GM12878 (cell line): Measurements from ENCODE around the gene AGAP3.

Source experiments
- CTCF ChIP-seq, 3 experiments: IDR thresholded peaks in 2 of 3; conservative IDR thresholded peaks in 1 of 3; 2 replicates each; pipeline ENCODE4 v1.5.1; 2011; ENCODE audit warnings: low read depth in 3 of 3, low read length in 3 of 3, mild to moderate bottlenecking in 3 of 3, control low read depth in 2 of 3, moderate library complexity in 2 of 3, inconsistent platforms in 1 of 3, mixed read lengths in 1 of 3; ENCODE audit not compliant: control insufficient read depth in 2 of 3, insufficient read depth in 1 of 3; ENCODE audit errors: extremely low read depth in 1 of 3
- DPF2 ChIP-seq: fragments of 450-650 bp; IDR thresholded peaks from 2 replicates; pipeline ENCODE4 v1.6.1; 2017; ENCODE audit warnings: mild to moderate bottlenecking
- JUND ChIP-seq: IDR thresholded peaks from 2 replicates; pipeline ENCODE4 v1.6.1; 2012; ENCODE audit warnings: low read depth, mild to moderate bottlenecking, low read length, improper control_type of control experiment, moderate library complexity
- MTA2 ChIP-seq: fragments of 450-650 bp; IDR thresholded peaks from 2 replicates; pipeline ENCODE4 v1.6.1; 2016; ENCODE audit warnings: low read depth, mild to moderate bottlenecking, moderate library complexity
- POLR2A ChIP-seq: IDR thresholded peaks from 2 replicates; pipeline ENCODE4 v1.6.1; 2011; ENCODE audit warnings: low read depth, mild to moderate bottlenecking, low read length
- RAD21 ChIP-seq: IDR thresholded peaks from 2 replicates; pipeline ENCODE4 v1.6.1; 2011; ENCODE audit warnings: mild to moderate bottlenecking, low read depth, low read length, moderate library complexity; ENCODE audit not compliant: insufficient read depth

- TF ChIP-seq MTA2 (no peak), CTCF (IDR thresholded peaks at IDR 0.05 in 2 of 3, conservative IDR thresholded peaks at IDR 0.05 in 1 of 3; ENCODE audit: control insufficient read depth in 2 of 3, extremely low read depth in 1 of 3, insufficient read depth in 1 of 3, low read depth in 3 of 3, low read length in 3 of 3) (no peak), DPF2 (no peak), JUND (no peak), POLR2A (no peak), RAD21 (no peak)
Measured at GRCh38 chr7:151061213-151062110, 24.8 kb upstream of the AGAP3 start.
